ENCODE measurements around the gene ANKS6. TPM values are rescaled to one million over a fixed set of nuclear protein-coding genes. Genes with fewer than 3 reads are reported as not detected.

The ANKS6 gene
- total and polyA plus RNA-seq, 2 of the 8 experiments (the other 6 are each of a cell fraction or from before 2014, with no cell fraction given), result 34.1 to 56.3 TPM

DNA sequence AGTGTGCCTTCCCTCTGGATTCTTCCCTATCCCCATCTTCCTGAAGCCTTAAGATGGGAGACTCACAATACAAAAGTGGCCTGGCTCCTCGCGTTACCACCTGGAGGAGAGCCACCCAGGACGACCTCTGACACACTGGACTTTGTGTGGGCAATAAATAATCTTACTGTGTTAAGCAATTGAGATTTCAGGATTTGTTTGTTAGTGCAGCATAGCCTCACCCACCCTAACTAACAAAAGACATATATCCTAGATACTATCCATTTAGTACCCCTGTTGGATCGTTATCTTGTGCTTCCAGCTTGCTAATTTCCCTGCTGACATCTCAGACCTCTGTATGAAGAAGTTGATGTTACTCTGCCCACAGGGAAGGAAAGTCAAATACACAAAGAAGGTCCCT is 95.6 kb downstream of the ANKS6 start (continued):
- no peak for TF ChIP-seq HDAC6 (IDR thresholded peaks at IDR 0.05; ENCODE audit: low read depth, low read length)
- no peak for TF ChIP-seq POLR2A (IDR thresholded peaks at IDR 0.05; ENCODE audit: control extremely low read depth in 1 of 2, low read depth in 2 of 2, low read length in 2 of 2)
- no peak for TF ChIP-seq CBX8 (IDR thresholded peaks at IDR 0.05; ENCODE audit: borderline replicate concordance, low read depth, low read length)
- TF ChIP-seq EGR1 (IDR thresholded peaks at IDR 0.05; ENCODE audit: borderline replicate concordance, low read depth, low read length), result no peak
- no peak for TF ChIP-seq YY1 (IDR thresholded peaks at IDR 0.05; ENCODE audit: low read depth, low read length)
- TF ChIP-seq EZH2 (IDR thresholded peaks at IDR 0.05; ENCODE audit: low read depth, low read length, severe bottlenecking), result no peak

Data from H1 (cell line).